A673 (cell line): Measurements from ENCODE around the gene PLEK2.
"Not testable (repeated sequence)": the region's sequence is repeated elsewhere in the genome, so short reads cannot be mapped to it uniquely, and the experiment has no call there.

Experiments used
- EZH2 ChIP-seq: fragments of 200-600 bp; sonication (generic); IDR thresholded peaks from 2 replicates; pipeline ENCODE4 v1.6.1; 2017; ENCODE audit warnings: borderline replicate concordance, low read depth, mild to moderate bottlenecking, mixed read lengths, antibody characterized with exemption, low read length; ENCODE audit not compliant: poor library complexity, severe bottlenecking
- TF ChIP-seq, protein P1 (sequence below): fragments of 300-800, 200-600 bp; sonication (generic); conservative IDR thresholded peaks from 2 replicates; pipeline ENCODE4 v1.5.1; 2017; ENCODE audit warnings: low read depth, mild to moderate bottlenecking, antibody characterized with exemption, low read length, moderate library complexity, mixed read lengths

DNA sequence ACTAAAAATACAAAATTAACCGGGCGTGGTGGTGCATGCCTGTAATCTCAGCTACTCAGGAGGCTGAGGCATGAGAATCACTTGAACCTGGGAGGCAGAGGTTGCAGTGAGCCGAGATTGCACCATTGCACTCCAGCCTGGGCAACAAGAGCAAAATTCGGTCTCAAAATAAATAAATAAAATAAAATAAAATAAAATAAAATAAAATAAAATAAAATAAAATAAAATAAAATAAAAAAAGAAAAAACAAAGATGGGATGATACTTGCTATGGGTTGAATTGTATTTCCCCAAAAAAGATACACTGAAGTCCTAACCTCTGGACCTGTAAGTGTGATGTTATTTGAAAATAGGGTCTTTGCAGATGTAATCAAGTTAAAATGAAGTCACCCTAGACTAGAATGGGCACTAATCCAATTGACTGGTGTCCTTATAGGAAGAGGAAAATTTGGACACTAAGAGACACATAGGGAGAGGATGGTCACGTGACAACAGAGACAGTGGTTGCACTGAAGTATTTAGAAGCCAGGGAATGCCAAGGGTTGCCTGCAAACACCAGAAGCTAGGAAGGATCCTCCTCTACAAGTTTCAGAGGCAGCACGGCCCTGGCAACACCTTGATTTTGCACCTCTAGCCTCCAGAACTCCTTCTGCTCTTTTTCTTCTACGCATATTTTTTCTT, 3.7 kb downstream of the PLEK2 start:
- TF ChIP-seq, protein P1, sequence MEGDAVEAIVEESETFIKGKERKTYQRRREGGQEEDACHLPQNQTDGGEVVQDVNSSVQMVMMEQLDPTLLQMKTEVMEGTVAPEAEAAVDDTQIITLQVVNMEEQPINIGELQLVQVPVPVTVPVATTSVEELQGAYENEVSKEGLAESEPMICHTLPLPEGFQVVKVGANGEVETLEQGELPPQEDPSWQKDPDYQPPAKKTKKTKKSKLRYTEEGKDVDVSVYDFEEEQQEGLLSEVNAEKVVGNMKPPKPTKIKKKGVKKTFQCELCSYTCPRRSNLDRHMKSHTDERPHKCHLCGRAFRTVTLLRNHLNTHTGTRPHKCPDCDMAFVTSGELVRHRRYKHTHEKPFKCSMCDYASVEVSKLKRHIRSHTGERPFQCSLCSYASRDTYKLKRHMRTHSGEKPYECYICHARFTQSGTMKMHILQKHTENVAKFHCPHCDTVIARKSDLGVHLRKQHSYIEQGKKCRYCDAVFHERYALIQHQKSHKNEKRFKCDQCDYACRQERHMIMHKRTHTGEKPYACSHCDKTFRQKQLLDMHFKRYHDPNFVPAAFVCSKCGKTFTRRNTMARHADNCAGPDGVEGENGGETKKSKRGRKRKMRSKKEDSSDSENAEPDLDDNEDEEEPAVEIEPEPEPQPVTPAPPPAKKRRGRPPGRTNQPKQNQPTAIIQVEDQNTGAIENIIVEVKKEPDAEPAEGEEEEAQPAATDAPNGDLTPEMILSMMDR: not testable (repeated sequence)
- TF ChIP-seq EZH2: not testable (repeated sequence)
